ENCODE data around the gene CIZ1. TPM values are rescaled to one million over a fixed set of nuclear protein-coding genes. Genes with fewer than 3 reads are reported as not detected.

CIZ1 gene
- total RNA-seq, 1 donor from 2014 or later: 174 TPM

DNA sequence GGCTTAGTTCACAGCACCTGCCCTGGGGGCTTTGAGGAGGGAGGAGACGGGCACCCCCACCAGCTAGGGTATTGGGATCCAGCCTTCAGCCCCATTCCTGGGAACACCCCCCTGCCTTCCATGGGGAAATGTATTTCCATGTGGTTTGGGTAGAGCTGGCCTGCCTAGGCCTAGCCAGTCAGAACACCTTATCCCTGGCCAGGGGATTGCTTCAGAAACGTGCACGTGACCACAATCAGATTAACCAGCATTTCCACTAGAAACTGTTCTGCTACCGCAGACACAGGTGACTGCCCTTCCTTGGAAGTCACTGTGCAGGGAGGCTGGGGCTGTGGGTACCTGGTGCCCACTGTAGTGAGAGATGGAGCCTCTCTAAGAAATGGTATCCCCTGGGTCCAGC, 17.3 kb downstream of the CIZ1 start:
- Mint-ChIP-seq H3K4me1 (ENCODE audit: low read depth, unreplicated experiment) (peaks cover 14% of the 10 kb centered on the region), H3K27me3 (ENCODE audit: unreplicated experiment) (no peaks in the 10 kb centered on the region), H3K36me3 (ENCODE audit: unreplicated experiment) (no peaks in the 10 kb centered on the region), H3K4me3 (ENCODE audit: unreplicated experiment) (no peak overlapping the region), H3K27ac (ENCODE audit: unreplicated experiment) (no peak overlapping the region), H3K9me3 (ENCODE audit: unreplicated experiment) (peaks cover 3% of the 10 kb centered on the region)
- no peak for DNase-seq
- TF ChIP-seq, protein P1, sequence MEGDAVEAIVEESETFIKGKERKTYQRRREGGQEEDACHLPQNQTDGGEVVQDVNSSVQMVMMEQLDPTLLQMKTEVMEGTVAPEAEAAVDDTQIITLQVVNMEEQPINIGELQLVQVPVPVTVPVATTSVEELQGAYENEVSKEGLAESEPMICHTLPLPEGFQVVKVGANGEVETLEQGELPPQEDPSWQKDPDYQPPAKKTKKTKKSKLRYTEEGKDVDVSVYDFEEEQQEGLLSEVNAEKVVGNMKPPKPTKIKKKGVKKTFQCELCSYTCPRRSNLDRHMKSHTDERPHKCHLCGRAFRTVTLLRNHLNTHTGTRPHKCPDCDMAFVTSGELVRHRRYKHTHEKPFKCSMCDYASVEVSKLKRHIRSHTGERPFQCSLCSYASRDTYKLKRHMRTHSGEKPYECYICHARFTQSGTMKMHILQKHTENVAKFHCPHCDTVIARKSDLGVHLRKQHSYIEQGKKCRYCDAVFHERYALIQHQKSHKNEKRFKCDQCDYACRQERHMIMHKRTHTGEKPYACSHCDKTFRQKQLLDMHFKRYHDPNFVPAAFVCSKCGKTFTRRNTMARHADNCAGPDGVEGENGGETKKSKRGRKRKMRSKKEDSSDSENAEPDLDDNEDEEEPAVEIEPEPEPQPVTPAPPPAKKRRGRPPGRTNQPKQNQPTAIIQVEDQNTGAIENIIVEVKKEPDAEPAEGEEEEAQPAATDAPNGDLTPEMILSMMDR (IDR thresholded peaks at IDR 0.05; ENCODE audit: partially characterized antibody, unreplicated experiment): no peak

DNA sequence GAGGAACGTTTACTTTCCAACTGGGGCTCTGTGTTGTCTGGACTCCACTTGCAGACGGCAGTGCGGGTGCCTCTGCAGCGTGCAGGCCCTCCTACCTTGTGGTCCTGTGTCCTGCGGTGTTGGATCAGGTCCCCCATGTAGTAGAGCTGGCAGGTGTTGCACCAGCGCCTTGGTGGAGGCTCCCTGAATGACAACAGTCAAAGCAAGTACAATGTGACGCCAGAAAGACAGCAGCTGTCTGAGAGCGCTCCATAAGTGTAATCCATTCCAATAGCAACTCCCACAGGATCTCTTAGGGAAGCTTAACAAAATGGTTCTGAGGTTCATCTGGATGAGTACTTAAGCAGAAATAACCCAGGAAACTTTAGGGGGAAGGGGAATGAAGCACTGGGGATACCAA, 21.4 kb downstream of the CIZ1 start:
- Mint-ChIP-seq H3K27ac (ENCODE audit: unreplicated experiment) (peak overlapping the region; percentile 98), H3K4me3 (ENCODE audit: unreplicated experiment) (peak overlapping the region; percentile 79), H3K4me1 (ENCODE audit: low read depth, unreplicated experiment) (peaks cover 20% of the 10 kb centered on the region), H3K27me3 (ENCODE audit: unreplicated experiment) (no peaks in the 10 kb centered on the region), H3K9me3 (ENCODE audit: unreplicated experiment) (peaks cover 6% of the 10 kb centered on the region), H3K36me3 (ENCODE audit: unreplicated experiment) (peaks cover 5% of the 10 kb centered on the region)
- TF ChIP-seq, protein P1 (IDR thresholded peaks at IDR 0.05; ENCODE audit: partially characterized antibody, unreplicated experiment): no peak
- DNase-seq: peak; percentile 46

DNA sequence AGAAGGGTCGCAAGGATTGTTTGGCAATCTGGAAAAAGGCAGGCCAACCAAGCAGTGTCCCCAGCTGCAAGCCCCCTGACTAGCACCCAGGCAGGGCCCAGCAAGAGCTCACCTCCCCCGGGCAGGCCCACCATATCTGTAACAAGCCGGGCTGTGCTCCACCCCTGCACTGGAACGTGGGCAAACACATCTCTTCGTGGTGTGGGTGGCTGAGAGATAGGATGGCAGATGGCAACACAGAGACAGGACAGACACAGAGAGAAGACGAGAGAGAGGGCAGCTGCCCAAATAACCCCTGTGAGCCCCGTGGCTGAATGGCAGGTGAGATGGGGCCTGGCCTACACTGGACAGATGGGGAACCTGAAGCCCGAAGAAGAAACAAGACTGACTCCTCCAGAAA, 21.9 kb downstream of the CIZ1 start:
- no peaks in the 10 kb centered on the region for H3K27me3 Mint-ChIP-seq (ENCODE audit: unreplicated experiment)
- peak overlapping the region; percentile 79 for H3K4me3 Mint-ChIP-seq (ENCODE audit: unreplicated experiment)
- DNase-seq: no peak
- peaks cover 20% of the 10 kb centered on the region for H3K4me1 Mint-ChIP-seq (ENCODE audit: low read depth, unreplicated experiment)
- H3K9me3 Mint-ChIP-seq (ENCODE audit: unreplicated experiment): peaks cover 6% of the 10 kb centered on the region
- TF ChIP-seq, protein P1 (IDR thresholded peaks at IDR 0.05; ENCODE audit: partially characterized antibody, unreplicated experiment): no peak
- peak overlapping the region; percentile 98 for H3K27ac Mint-ChIP-seq (ENCODE audit: unreplicated experiment)
- H3K36me3 Mint-ChIP-seq (ENCODE audit: unreplicated experiment): peaks cover 5% of the 10 kb centered on the region

DNA sequence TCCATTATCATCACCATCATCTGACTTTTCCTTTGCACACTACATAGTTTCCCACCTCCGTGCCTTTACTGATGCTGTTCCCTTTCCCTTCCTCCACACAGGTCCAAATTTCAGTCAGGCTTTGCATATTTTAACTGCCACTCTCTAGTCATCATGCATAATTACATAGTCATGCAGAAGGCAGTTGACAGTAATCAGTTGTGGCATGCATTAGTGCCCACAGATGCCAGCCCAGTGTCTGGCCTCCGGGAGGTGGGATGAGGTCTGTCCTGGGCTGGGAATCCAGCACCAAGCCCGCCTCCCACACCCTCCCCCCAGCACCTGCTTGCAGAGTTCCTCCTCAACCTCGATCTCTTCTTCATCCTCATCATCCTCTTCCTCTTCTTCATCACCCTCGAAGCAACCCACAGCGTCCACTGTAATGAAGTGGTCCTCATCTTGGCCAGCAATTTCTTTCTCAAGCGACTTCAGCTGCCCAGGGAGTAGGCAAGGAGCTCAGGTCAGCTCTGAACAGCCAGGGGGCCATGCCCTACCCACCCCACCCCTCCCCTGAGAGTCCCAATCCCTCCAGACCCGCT, 22.6 kb downstream of the CIZ1 start:
- Mint-ChIP-seq H3K9me3 (ENCODE audit: unreplicated experiment) (peaks cover 6% of the 10 kb centered on the region), H3K27me3 (ENCODE audit: unreplicated experiment) (no peaks in the 10 kb centered on the region), H3K4me1 (ENCODE audit: low read depth, unreplicated experiment) (peaks cover 20% of the 10 kb centered on the region), H3K36me3 (ENCODE audit: unreplicated experiment) (peaks cover 5% of the 10 kb centered on the region), H3K4me3 (ENCODE audit: unreplicated experiment) (peak overlapping the region; percentile 57), H3K27ac (ENCODE audit: unreplicated experiment) (peak overlapping the region; percentile 74)
- TF ChIP-seq, protein P1 (IDR thresholded peaks at IDR 0.05; ENCODE audit: partially characterized antibody, unreplicated experiment): no peak
- no peak for DNase-seq

DNA sequence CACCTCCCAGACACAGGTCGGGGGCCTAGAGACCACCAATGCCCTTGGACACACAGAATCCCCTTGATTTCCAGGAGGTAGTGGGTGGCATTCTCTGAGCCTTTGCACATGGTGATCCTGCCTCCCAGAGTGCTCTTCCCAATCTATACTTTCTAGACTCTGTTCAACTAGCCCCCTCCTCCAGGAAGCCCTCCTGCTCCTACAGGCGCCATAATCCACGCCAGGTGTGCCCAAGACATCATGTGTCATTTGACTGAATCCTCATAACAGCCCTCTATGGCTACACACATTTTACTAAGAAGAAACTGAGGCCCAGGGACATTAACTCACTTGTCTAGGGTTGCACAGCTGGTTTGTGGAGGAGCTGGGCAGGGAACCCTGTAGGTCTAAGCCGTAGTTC, 24.2 kb downstream of the CIZ1 start:
- H3K9me3 Mint-ChIP-seq (ENCODE audit: unreplicated experiment): peaks cover 6% of the 10 kb centered on the region
- peaks cover 4% of the 10 kb centered on the region for H3K27me3 Mint-ChIP-seq (ENCODE audit: unreplicated experiment)
- peaks cover 11% of the 10 kb centered on the region for H3K36me3 Mint-ChIP-seq (ENCODE audit: unreplicated experiment)
- no peak overlapping the region for H3K4me3 Mint-ChIP-seq (ENCODE audit: unreplicated experiment)
- DNase-seq: no peak
- H3K4me1 Mint-ChIP-seq (ENCODE audit: low read depth, unreplicated experiment): peaks cover 20% of the 10 kb centered on the region
- H3K27ac Mint-ChIP-seq (ENCODE audit: unreplicated experiment): no peak overlapping the region
- TF ChIP-seq, protein P1 (IDR thresholded peaks at IDR 0.05; ENCODE audit: partially characterized antibody, unreplicated experiment): no peak
